Measurements from ENCODE around the gene UBE3D.

Gene UBE3D

GRCh38 chr6:82889143-82889542 lies 176.5 kb downstream of the UBE3D start:
- TF ChIP-seq TAF1 (IDR thresholded peaks at IDR 0.05; ENCODE audit: borderline replicate concordance, insufficient read depth, low read length) = no peak
- TF ChIP-seq FOXP2 (optimal IDR thresholded peaks at IDR 0.05; ENCODE audit: borderline replicate concordance, extremely low read depth, extremely low read length, insufficient read depth) = no peak
- TF ChIP-seq, protein P1, sequence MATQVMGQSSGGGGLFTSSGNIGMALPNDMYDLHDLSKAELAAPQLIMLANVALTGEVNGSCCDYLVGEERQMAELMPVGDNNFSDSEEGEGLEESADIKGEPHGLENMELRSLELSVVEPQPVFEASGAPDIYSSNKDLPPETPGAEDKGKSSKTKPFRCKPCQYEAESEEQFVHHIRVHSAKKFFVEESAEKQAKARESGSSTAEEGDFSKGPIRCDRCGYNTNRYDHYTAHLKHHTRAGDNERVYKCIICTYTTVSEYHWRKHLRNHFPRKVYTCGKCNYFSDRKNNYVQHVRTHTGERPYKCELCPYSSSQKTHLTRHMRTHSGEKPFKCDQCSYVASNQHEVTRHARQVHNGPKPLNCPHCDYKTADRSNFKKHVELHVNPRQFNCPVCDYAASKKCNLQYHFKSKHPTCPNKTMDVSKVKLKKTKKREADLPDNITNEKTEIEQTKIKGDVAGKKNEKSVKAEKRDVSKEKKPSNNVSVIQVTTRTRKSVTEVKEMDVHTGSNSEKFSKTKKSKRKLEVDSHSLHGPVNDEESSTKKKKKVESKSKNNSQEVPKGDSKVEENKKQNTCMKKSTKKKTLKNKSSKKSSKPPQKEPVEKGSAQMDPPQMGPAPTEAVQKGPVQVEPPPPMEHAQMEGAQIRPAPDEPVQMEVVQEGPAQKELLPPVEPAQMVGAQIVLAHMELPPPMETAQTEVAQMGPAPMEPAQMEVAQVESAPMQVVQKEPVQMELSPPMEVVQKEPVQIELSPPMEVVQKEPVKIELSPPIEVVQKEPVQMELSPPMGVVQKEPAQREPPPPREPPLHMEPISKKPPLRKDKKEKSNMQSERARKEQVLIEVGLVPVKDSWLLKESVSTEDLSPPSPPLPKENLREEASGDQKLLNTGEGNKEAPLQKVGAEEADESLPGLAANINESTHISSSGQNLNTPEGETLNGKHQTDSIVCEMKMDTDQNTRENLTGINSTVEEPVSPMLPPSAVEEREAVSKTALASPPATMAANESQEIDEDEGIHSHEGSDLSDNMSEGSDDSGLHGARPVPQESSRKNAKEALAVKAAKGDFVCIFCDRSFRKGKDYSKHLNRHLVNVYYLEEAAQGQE (IDR thresholded peaks at IDR 0.05; ENCODE audit: insufficient read depth in 1 of 2, low read depth in 2 of 2, low read length in 2 of 2) = no peak

GRCh38 chr6:82882363-82883023 lies 183.1 kb downstream of the UBE3D start:
- TF ChIP-seq FOXP2 (optimal IDR thresholded peaks at IDR 0.05; ENCODE audit: borderline replicate concordance, extremely low read depth, extremely low read length, insufficient read depth) (no peak), SIN3A (IDR thresholded peaks at IDR 0.05; ENCODE audit: borderline replicate concordance, insufficient read depth, low read length) (no peak), TAF1 (IDR thresholded peaks at IDR 0.05; ENCODE audit: borderline replicate concordance, insufficient read depth, low read length) (no peak), POLR2AphosphoS5 (IDR thresholded peaks at IDR 0.05; ENCODE audit: low read depth, low read length) (no peak)
- TF ChIP-seq, protein P1 (IDR thresholded peaks at IDR 0.05; ENCODE audit: insufficient read depth in 1 of 2, low read depth in 2 of 2, low read length in 2 of 2) = no peak

- TF ChIP-seq FOXP2 (optimal IDR thresholded peaks at IDR 0.05; ENCODE audit: borderline replicate concordance, extremely low read depth, extremely low read length, insufficient read depth) (no peak), TAF1 (IDR thresholded peaks at IDR 0.05; ENCODE audit: borderline replicate concordance, insufficient read depth, low read length) (no peak), POLR2AphosphoS5 (IDR thresholded peaks at IDR 0.05; ENCODE audit: low read depth, low read length) (no peak), SIN3A (IDR thresholded peaks at IDR 0.05; ENCODE audit: borderline replicate concordance, insufficient read depth, low read length) (no peak)
- TF ChIP-seq, protein P1 (IDR thresholded peaks at IDR 0.05; ENCODE audit: insufficient read depth in 1 of 2, low read depth in 2 of 2, low read length in 2 of 2) = no peak
Measured at GRCh38 chr6:82881519-82881918, 184.1 kb downstream of the UBE3D start.

DNA sequence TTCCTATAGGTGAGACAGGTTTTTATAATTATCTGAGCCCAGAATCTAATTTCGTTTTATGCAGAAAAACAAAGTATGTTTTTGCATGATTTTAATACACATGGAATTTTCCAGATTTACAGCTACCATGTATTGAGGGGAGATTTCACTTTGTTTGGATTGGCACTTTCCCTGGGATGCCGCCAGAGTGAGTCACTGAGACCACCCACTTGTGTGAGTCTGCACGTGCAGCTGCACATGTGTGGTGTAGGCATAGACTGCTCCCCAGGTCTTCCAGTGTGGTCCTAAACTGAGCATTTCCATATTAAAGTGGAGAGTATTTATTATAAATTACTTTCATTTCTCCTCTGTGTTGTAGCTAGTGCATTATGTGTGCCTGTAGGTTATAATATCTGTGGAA lies 186.8 kb downstream of the UBE3D start:
- TF ChIP-seq TAF1 (IDR thresholded peaks at IDR 0.05; ENCODE audit: borderline replicate concordance, insufficient read depth, low read length) (no peak), POLR2AphosphoS5 (IDR thresholded peaks at IDR 0.05; ENCODE audit: low read depth, low read length) (no peak), FOXP2 (optimal IDR thresholded peaks at IDR 0.05; ENCODE audit: borderline replicate concordance, extremely low read depth, extremely low read length, insufficient read depth) (no peak), SIN3A (IDR thresholded peaks at IDR 0.05; ENCODE audit: borderline replicate concordance, insufficient read depth, low read length) (no peak)
- TF ChIP-seq, protein P1 (IDR thresholded peaks at IDR 0.05; ENCODE audit: insufficient read depth in 1 of 2, low read depth in 2 of 2, low read length in 2 of 2) = no peak

Data from PFSK-1 (cell line).